Stimulated activated CD4-positive, alpha-beta T cell treated with anti-CD3 and anti-CD28 coated beads, Interleukin-15, amount 100 ng/mL, for 24 hours (primary cell): ENCODE measurements around the gene DEF6.

Experiments
- DNase-seq: peaks from one replicate; pipeline ENCODE4 v3.0.0-alpha.2; 2020

The DEF6 gene

GRCh38 chr6:35297601-35298481, at the start of gene DEF6:
DEF6 (plus strand) TSS chr6:35297818; CDS start chr6:35297857, 39 bp downstream.
- DNase-seq, result peak; percentile 92

- no peak for DNase-seq
These were observed 49.3 kb upstream of the DEF6 start for GRCh38 chr6:35248300-35248699.

GRCh38 chr6:35248965-35249364, 48.7 kb upstream of the DEF6 start:
- no peak for DNase-seq

- DNase-seq, result no peak
These were observed 45.7 kb upstream of the DEF6 start for GRCh38 chr6:35251949-35252348.

- DNase-seq, result no peak
These were observed 44.4 kb upstream of the DEF6 start for GRCh38 chr6:35253249-35253648.

- DNase-seq, result no peak
These were observed 39.3 kb upstream of the DEF6 start for GRCh38 chr6:35258336-35258735.

- peak; percentile 61 for DNase-seq
These were observed 38.8 kb upstream of the DEF6 start for GRCh38 chr6:35258858-35259193.

- peak; percentile 97 for DNase-seq
These were observed 38.2 kb upstream of the DEF6 start, which contains the start of gene ZNF76 for GRCh38 chr6:35259194-35259947. ZNF76 (plus strand) TSS chr6:35259735; CDS start chr6:35281152, 21,417 bp downstream.

- DNase-seq, result peak; percentile 84
These were observed 37.5 kb upstream of the DEF6 start for GRCh38 chr6:35259948-35260590.

GRCh38 chr6:35260591-35261570, 36.7 kb upstream of the DEF6 start:
- no peak for DNase-seq

- DNase-seq, result no peak
These were observed 35.0 kb upstream of the DEF6 start for GRCh38 chr6:35262596-35262995.

GRCh38 chr6:35264550-35265274, 32.9 kb upstream of the DEF6 start:
- no peak for DNase-seq

- no peak for DNase-seq
These were observed 32.1 kb upstream of the DEF6 start for GRCh38 chr6:35265523-35265922.

GRCh38 chr6:35267446-35267845, 30.2 kb upstream of the DEF6 start:
- no peak for DNase-seq

- no peak for DNase-seq
These were observed 29.7 kb upstream of the DEF6 start for GRCh38 chr6:35267897-35268296.

- DNase-seq, result no peak
These were observed 25.6 kb upstream of the DEF6 start for GRCh38 chr6:35272005-35272404.

GRCh38 chr6:35273822-35274559, 23.6 kb upstream of the DEF6 start:
- DNase-seq, result no peak

GRCh38 chr6:35275744-35276260, 21.8 kb upstream of the DEF6 start:
- DNase-seq, result no peak

GRCh38 chr6:35278708-35279107, 18.9 kb upstream of the DEF6 start:
- DNase-seq, result no peak

- no peak for DNase-seq
These were observed 16.7 kb upstream of the DEF6 start for GRCh38 chr6:35280903-35281302.

- DNase-seq, result no peak
These were observed 15.1 kb upstream of the DEF6 start for GRCh38 chr6:35282472-35282871.
